AG04450 (cell line): ENCODE results near the gene HDAC5. TPM values are rescaled to one million over a fixed set of nuclear protein-coding genes. Genes with fewer than 3 reads are reported as not detected.

Source experiments
- CTCF ChIA-PET: fragments of 300-600, 350-600 bp; formaldehyde crosslinking; extraction: SDS; loops from one replicate; lab custom pipeline; 2022; ENCODE audit warnings: antibody characterized with exemption, inconsistent platforms; lab: Charles Lee
- POLR2A ChIA-PET: fragments of 350-600 bp; formaldehyde crosslinking; extraction: SDS; loops from one replicate; lab custom pipeline; 2021; ENCODE audit warnings: antibody characterized with exemption, inconsistent platforms; lab: Yijun Ruan, JAX
- DNase-seq: peaks from one replicate; pipeline ENCODE4 v3.0.0-alpha.2; 2011; ENCODE audit warnings: low read depth, low spot score
- H3K27ac ChIP-seq: one replicate; pipeline ENCODE4 v1.5.1; 2012; ENCODE audit warnings: low read depth, low read length, control low read depth
- H3K27me3 ChIP-seq: one replicate; pipeline ENCODE4 v1.6.0; 2012; ENCODE audit warnings: low read length; ENCODE audit not compliant: control insufficient read depth, insufficient read depth
- H3K4me3 ChIP-seq: 2 replicates; pipeline ENCODE4 v1.5.1; 2011; ENCODE audit warnings: mild to moderate bottlenecking, low read depth, low read length, control low read depth
- H3K9me3 ChIP-seq: 2 replicates; pipeline ENCODE4 v1.5.1; 2012; ENCODE audit warnings: low read length; ENCODE audit not compliant: control insufficient read depth, insufficient read depth
- CTCF ChIP-seq: IDR thresholded peaks from 2 replicates; pipeline ENCODE4 v1.5.1; 2011; ENCODE audit warnings: low read depth, low read length, control low read depth, inconsistent platforms
- polyA plus RNA-seq: library from polyadenylated mRNA; depleted of rRNA; stranded (reverse); fragments of >200 nt; gene quantifications from 2 replicates; pipeline ENCODE4 v1.2.3, GENCODE V29; 2011

The HDAC5 gene
- polyA plus RNA-seq, 1 experiment = 21.3 TPM

- H3K9me3 ChIP-seq = no peaks in the 10 kb centered on the region; the same call in 1 of the 2 replicates
- POLR2A ChIA-PET = no interaction called here
- CTCF ChIA-PET = interaction anchor here (0.5 to 1.2 kb wide), 2 partner anchors 22 to 78 kb away, joined by 3 read pairs; no protein-coding TSS in a partner anchor
Observed at GRCh38 chr17:44118427-44119050, 4.9 kb downstream of the HDAC5 start.

GRCh38 chr17:44117351-44117750 lies 6.1 kb downstream of the HDAC5 start:
- no peak for DNase-seq
- CTCF ChIA-PET = interaction anchor here (0.8 to 2.9 kb wide), 5 partner anchors 27 to 174 kb away, joined by 3 to 29 read pairs (median 3); no protein-coding TSS in a partner anchor
- no peak overlapping the region for H3K27ac ChIP-seq
- POLR2A ChIA-PET = interaction anchor here (0.5 kb wide), 1 partner anchor 91 kb away, joined by 9 read pairs; no protein-coding TSS in a partner anchor
- no peak for TF ChIP-seq CTCF
- H3K27me3 ChIP-seq = no peaks in the 10 kb centered on the region
- no peak overlapping the region for H3K4me3 ChIP-seq
- no peaks in the 10 kb centered on the region; the same call in 1 of the 2 replicates for H3K9me3 ChIP-seq

More at GRCh38 chr17:44118427-44119050, 4.9 kb downstream of the HDAC5 start:
- no peak for TF ChIP-seq CTCF
- DNase-seq = no peak
- no peaks in the 10 kb centered on the region for H3K27me3 ChIP-seq
- H3K4me3 ChIP-seq = no peak overlapping the region
- no peak overlapping the region for H3K27ac ChIP-seq

- peak; percentile 92 for TF ChIP-seq CTCF
- POLR2A ChIA-PET = interaction anchor here (0.6 to 1.8 kb wide), 6 partner anchors 10 to 154 kb away, joined by 3 to 8 read pairs (median 4); partner anchors contain the start of gene LSM12
- no peak overlapping the region for H3K4me3 ChIP-seq
- no peaks in the 10 kb centered on the region for H3K27me3 ChIP-seq
- H3K27ac ChIP-seq = no peak overlapping the region
- CTCF ChIA-PET = interaction anchor here (0.5 to 2.9 kb wide), 27 partner anchors 8 to 290 kb away, joined by 3 to 29 read pairs (median 6); partner anchors contain the start of genes G6PC3, HDAC5 and LSM12
- H3K9me3 ChIP-seq = no peaks in the 10 kb centered on the region; the same call in 1 of the 2 replicates
- DNase-seq = no peak
Observed at GRCh38 chr17:44115585-44116415, 7.6 kb downstream of the HDAC5 start.

- no peak for DNase-seq
- no peak overlapping the region for H3K27ac ChIP-seq
- POLR2A ChIA-PET = interaction anchor here (1.1 kb wide), 1 partner anchor 27 kb away, joined by 3 read pairs; no protein-coding TSS in a partner anchor
- CTCF ChIA-PET = interaction anchor here (0.6 to 2.9 kb wide), 7 partner anchors 8 to 112 kb away, joined by 3 to 29 read pairs (median 9); partner anchors contain the start of gene HDAC5
- no peaks in the 10 kb centered on the region for H3K27me3 ChIP-seq
- TF ChIP-seq CTCF = no peak
- H3K9me3 ChIP-seq = no peaks in the 10 kb centered on the region; the same call in 1 of the 2 replicates
- no peak overlapping the region for H3K4me3 ChIP-seq
Observed at GRCh38 chr17:44113868-44114840, 9.3 kb downstream of the HDAC5 start.
